Stimulated activated CD4-positive, alpha-beta T cell treated with anti-CD3 and anti-CD28 coated beads, TNF-alpha, amount 100 ng/mL, for 24 hours (primary cell): ENCODE data around the gene ZNF438.
"Not testable (repeated sequence)": the region's sequence is repeated elsewhere in the genome, so short reads cannot be mapped to it uniquely, and the experiment has no call there.

Source experiments
- DNase-seq, 3 experiments: peaks; one replicate each; pipeline ENCODE4 v3.0.0-alpha.2; 2020; ENCODE audit warnings: low read depth in 3 of 3

Gene ZNF438

DNA sequence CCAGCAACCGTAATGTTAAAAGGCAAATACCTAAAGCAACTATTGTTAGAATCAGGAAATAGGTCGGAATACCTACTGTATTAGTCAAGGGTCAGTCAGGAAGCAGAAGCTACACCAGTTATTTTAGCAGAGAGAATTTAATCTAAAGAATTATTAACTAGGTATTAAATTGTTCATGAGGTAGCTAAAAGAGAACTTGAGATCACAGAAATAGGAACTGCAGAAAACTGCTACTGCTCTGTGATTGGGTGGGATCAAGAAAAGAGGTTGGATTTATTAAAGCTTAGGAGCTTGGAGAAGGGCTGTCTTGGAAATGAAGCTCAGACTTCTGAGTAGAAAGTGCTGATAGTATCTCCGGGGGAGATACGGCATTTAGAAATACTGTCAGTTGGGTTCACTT lies 20.0 kb upstream of the ZNF438 start:
- DNase-seq: no peak

DNA sequence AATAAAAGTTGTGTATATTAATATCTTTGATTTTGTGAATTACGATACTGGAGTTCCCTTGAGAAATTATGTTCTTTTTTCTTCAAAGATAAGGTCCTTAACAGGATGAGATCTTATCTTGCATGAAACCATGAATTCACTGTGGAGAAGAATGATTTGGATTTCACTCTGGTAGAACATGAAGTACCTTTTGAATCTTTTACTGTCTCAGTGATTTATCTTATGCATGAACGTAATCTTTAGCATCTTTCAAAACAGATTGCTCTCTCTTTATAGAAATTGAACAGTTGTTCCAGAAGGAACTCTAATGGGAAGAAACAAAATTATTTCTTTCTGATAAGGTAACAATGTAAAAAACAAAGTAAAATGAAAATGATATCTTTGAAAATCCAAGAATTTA lies 11.0 kb upstream of the ZNF438 start:
- DNase-seq: no peak

DNA sequence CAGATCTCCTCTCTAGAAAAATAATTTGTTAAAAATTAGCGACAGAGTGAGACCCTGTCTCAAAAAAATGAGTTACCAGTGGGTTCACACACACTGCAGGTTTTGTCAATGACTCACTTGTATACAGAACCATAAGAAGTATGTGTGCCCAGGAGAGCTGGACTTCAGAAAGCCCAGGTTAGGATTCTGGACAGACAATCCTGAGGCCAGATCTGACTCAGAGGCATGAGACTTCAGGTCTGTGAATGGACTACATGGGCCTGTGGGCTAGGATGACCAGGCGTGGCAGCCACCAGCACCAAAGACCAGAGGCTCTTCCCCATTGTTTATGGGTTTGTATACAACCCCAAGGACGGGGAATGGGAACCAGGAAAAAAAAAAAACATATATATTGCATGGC lies 9.3 kb upstream of the ZNF438 start:
- no peak for DNase-seq

DNA sequence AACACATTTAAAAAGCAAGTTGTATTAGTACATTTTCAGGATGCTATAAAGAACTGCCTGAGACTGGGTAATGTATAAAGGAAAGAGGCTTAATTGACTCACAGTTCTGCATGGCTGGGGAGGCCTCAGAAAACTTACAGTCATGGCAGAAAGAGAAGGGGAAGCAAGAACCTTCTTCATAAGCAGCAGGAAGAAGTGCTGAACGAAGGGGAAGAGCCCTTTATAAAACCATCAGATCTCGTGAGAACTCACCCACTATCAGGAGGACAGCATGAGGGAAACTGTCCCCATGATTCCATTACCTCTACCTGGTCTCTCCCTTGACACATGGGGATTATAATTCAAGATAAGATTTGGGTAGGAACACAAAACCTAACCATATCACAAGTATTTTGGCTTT lies 7.3 kb upstream of the ZNF438 start:
- DNase-seq: not testable (repeated sequence)

DNA sequence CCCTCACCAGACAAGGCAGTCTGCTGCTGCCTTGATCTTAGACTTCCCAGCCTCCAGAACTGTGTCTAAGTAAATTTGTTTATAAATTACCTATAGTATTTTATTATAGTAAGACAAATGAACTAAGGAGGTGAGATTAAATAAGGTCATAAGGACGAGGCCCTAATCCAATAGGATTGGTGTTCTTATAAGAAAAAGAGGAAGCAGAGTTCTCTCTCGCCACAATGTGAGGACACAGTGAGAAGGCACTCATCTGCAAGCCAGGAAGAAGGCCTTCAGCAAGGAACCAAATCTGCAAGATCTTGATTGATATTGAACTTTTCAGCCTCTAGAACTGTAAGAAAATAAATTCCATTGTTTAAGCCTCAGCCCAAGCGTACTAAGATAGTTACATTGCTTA lies 6.1 kb upstream of the ZNF438 start:
- DNase-seq: no peak

DNA sequence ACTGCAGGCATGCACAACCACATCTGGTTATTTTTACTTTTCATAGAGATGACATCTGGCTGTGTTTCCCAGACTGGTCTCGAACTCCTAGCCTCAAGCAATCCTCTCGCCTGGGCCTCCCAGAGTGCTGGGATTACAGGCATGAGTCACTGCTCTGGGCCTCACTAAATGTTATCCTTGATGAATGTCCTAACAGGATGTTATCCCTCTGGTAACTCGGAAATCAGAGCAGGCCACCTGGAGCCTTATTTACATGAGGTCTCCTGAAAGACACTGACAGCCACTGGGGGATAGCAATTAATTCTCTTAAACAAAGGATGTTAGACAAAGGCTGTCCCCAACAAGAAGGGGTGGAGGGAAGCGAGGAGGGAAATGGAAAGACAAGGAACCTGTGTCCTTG lies 4.5 kb upstream of the ZNF438 start:
- no peak for DNase-seq

DNA sequence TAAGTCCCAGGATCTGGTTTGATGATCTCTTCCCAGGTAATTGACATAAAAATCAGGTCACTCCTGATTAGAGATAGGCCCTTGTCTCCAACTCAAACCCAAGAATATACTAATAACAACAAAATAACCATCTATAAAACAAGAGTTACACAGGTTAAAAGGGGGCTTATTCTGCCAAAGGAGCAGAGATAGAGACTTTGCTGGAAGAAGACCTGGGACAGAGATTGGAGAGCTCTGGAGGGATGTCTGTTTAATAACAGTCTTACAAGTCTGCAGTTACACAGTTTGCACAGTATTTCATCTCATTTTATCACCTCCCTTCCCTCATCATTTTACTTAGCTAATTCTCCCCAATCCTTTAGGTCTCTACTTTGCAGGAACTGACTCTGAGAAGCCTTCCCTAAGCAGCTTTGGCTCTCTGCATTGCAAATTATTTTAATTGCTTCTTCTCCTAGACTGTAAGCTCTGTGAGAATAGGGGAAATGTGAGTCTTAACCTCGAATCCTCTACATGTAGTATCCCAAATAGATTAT lies 3.7 kb upstream of the ZNF438 start:
- no peak for DNase-seq

DNA sequence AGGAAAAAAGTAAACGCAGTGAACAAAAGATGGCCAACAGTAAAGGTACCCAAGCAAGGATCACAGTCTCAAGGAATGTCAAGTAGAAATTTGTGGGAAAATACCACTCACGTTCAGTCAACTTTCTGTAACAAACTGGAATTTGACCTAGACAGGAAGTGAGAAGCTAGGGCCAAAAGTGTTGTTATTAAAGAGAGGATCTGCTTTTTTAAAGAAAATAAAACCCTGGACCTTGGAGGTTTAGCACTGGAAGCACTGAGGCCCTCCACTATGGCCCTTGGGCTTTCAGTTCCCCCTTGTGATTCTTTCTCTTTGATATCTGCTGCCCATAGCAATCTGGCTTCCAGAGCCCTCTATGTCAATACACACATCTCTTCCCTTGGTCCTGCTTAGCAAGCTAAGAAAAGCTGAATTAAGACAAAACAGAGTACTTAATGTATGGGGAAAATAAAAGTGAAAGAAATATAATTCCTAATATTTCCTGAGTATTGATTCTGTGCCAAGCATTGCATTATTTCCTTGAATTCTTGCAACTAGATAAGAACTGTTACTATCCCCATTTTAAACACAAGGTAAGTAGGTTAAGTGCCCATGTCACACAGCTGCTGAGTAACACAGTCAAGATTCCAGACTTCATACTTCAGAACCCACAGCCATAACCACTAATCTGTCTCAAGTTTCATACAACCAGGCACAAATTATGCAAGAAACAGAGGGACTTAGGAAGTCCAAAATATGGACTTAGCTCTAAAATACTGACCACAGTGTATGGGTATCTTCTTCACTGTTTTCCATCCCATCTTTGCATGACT lies 2.6 kb upstream of the ZNF438 start:
- no peak for DNase-seq

DNA sequence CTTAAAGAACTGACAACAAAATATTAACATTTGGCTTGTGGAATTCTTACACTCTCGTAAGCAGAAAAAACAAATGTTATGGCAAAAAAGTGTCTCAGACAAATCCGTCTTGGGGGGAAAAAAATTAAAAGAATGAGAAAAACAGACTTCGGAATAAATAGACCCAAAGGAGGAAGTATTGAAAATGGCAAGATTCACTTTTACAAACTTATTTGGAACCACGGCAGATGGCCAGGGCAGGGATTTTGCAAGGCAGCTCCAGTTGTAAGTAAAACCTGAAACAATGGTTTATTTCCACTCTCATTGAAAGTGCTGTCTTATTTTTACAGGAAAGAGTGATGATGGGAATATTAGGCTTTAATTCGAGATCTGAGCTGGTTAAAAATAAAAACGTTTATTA lies 1.5 kb upstream of the ZNF438 start:
- no peak for DNase-seq

DNA sequence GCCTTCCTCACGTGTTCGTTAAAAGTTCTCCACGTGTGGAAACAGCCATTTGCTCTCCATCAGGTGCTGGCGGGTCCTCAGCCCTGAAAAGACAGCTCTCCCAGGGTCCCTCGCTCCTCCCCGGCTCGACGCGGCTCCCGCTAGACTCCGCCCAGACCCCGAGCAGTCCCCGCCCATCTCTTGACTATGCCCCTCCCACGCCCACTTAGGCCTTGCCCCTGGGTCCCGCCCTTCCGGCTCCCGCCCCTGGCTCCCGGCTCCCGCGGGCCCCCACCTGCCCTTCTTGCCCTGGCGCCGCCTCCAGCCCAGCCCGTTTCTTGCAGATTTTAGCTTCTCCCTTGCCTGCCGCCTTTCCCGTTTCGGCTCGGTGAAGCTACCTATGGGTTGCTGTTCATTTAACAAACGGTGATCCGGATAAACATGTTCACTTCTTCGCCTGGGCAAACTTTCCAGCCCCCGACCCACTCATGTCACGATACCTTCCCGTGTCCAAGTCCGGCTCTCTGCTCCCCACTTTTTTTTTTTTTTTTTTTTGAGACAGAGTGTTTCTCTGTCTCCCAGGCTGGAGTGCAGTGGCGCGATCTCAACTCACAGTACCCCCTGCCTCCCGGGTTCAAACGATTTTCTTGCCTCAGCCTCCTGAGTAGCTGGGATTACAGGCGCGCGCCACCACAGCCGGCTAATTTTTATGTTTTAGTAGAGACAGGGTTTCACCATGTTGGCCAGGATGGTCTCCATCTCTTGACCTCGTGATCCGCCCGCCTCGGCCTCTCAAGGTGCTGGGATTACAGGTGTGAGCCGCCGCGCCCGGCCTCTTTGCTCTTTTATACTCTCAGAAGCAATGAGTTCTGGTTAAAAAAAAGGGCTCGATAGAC lies 830 bp upstream of the ZNF438 start:
- peak; percentile 93 to 95 (median 93) for DNase-seq

DNA sequence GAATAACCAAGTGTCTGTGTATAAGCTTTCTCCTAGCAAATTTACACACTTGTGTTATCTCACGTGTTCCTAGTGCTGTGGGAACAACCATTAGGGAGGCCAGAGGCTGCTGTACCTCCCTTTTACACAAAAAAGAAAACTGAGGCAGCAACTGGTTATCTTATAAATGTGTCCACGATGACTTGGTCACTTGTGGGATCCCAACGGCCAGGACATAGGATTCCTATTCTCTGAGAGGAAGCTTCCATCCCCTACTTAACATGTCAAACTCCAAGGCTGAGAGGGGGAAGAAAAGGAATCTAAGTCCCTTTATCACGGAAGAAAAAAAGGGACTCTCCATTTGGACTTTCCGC lies 484 bp downstream of the ZNF438 start:
- no peak for DNase-seq

DNA sequence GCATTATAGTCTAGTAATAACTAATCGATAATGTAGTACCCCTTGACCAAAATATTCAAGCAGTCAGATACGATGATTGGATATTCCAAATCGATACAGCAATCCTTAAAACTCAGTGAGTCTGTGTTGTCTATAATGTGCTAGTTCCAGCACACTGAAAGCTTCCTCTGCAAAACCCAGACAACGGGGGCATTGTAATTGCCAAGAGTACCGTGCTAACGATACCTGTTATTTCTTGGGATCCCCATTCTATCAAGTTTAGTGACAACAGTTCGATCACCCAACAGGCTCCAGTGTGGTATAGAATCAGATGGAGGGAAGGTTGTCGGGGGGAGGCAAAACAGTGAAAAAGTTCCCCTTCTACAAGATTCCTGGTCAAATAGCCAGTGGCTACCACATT lies 865 bp downstream of the ZNF438 start:
- DNase-seq: no peak

DNA sequence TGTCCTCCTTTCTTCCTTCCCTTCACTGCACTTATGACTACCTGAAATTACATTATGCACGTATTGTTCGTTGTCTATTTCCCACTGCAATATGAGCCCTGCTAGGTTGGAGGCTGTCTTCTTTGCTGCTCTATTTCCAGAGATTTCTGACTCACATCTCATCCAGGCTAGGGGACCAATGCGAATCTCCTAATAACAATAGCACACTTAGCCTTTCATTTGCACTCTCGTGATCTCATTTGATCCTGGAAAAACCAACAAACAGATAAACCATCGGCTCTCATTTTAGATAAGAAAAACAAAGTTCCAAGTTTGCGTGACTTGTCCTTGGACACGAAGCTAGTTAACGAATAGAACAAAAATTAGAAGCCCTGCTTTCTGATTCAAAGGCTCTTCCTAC lies 1.4 kb downstream of the ZNF438 start:
- DNase-seq: no peak

DNA sequence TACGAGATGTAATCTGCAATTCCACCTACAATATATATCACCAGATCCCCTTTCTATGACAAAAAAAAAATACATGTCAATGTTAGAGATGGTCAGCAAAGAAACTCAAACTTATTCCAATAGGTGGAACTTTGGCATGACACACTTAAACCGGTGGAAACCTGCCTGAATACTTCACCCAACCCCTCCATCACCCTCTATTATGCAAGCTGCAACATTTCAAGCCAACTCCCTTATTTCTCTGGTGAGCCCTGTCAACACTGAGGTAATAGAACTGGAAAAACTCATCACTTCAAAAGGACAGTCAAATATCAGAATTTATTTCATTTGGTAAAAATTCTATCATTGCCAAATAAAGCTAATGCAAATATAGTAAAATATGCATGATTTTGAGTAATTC lies 3.6 kb downstream of the ZNF438 start:
- DNase-seq: no peak

DNA sequence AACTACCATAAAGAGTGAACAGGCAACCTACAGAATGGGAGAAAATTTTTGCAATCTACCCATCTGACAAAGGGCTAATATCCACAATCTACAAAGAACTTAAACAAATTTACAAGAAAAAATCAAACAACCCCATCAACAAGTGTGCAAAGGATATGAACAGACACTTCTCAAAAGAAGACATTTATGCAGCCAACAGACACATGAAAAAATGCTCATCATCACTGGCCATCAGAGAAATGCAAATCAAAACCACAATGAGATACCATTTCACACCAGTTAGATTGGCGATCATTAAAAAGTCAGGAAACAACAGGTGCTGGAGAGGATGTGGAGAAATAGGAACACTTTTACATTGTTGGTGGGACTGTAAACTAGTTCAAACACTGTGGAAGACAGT lies 5.4 kb downstream of the ZNF438 start:
- not testable (repeated sequence) for DNase-seq

DNA sequence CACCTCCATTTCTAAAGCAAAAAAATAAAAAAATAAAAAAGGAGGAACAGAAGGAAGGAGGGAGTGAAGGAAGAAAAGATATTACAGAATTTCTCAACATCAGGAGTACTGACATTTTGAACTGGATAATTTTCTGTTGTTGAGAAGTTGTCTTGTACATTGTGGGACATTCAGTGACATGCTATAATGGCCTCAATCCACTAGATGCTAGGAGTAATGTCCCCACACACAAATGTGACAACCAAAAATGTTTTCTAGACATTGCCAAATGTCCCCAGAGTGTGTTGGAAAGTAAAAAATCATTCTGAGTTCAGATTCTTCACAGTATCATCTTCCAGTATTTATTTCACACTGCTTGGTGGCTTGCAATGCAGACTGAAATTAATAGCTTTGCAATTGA lies 6.5 kb downstream of the ZNF438 start:
- no peak for DNase-seq

DNA sequence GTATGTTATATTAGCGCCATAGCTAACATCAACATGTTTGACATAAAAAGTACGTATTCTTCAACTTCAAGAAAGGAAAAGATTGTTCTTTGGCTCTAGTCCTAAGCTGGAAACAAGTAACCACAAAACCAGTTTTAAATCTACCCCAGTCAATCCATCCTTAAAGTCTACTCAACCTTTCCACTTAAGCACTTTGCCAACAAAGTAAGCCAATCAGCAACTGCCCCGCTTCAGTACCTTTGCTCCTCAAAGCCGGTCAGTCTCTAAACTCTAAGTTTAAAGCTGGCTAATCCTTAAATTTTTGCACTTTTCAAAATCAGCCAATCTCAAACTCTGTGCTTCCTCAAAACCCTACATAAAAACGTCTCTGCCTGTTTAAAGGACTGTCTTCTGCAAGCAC lies 8.1 kb downstream of the ZNF438 start:
- DNase-seq: no peak

DNA sequence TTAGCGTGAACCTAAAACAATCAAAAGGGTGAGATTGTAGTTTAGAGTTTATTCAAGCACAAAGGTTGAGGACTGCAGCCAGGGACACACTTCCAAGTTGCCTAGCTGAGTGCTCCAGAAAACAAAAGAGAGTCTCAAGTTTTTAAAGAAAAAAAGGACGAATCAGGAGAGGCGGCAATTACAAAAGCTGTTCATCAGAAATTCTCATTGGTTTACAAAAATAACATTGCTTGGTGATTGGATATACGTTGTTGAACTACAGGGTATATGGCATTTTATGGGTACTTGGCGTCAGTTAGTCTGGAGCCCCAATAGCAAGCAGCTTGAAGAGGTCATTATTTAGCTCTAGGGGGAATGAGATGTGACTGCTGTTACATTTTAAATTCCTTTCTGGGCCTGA lies 11.5 kb downstream of the ZNF438 start:
- no peak for DNase-seq

DNA sequence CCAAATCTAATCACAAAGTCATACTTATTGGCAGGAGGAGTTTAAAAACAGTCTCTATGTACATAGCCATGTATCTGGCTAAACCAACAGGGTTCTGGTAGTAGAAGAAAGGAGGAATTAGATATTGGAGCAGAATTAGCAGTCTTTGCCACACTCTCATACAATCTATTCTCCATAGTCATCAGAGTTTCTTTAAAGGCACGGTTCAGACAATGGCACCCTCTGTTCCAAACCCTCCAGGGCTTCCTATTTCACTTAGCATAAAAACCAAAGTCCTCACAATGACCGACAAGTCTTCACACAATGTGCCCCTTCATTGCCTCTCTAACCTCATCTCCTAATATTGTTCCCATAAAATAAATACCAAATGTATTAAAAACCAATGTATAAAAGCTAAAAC lies 12.7 kb downstream of the ZNF438 start:
- DNase-seq: no peak

DNA sequence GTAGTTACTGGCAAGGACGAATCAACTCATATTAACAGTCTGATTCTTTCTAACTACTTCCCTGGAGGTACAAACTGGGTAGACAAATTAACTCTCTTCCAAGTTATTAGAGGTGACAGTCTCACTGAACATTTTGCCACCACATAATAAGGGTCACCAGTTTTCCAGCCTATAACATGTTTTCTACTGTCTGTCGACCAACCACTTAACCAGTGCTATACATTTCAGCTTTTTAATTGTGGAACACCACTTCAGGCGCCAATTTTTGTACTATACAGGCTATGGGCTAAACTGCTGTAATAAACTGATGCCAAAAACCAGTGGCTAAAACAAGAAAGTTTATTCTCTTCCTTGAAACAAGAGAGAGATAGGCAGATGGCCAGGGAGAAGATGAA lies 13.3 kb downstream of the ZNF438 start:
- no peak for DNase-seq

DNA sequence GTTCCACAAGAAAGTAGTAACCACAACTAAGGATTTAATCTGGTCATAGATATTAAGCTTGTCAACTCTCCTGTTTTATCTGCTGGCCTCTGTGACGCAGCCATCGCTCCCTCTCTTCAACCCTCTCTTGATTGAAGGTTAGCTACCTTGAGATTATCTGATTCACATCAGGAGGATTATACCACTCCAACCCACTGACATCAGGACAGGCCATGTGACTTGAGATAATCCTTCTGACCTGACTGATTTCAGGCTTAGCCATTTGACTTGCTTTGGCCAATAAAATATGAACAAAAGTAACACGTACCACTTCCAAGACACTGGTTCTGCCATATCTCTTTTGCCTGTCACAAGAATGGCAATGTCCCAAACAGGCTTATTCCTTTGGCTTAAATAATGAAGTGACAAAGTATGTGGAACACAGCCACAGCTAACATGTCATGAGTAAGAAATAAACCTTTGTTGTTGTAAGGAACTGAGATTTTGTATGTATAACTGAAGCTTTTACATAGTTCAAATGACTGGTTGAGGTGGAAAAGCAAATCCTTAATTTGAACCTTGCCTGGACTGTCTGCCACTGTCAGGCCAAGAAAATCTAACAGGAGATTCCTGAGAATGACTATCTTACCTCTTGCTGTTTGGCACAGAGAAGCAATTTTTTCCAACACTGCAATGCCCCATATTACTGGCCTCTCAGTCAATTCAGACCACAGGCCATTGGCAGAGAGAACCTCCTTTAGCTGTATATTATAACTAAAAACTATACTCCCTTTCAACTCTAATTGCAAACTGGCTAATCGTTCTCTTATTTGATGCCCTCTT lies 13.9 kb downstream of the ZNF438 start:
- no peak for DNase-seq
